Measurements from ENCODE around the gene PTPRD. TPM values are rescaled to one million over a fixed set of nuclear protein-coding genes. Genes with fewer than 3 reads are reported as not detected.

Gene PTPRD
- total RNA-seq, 3 donors from 2014 or later, result 0.26 to 0.49 (median 0.28) TPM

DNA sequence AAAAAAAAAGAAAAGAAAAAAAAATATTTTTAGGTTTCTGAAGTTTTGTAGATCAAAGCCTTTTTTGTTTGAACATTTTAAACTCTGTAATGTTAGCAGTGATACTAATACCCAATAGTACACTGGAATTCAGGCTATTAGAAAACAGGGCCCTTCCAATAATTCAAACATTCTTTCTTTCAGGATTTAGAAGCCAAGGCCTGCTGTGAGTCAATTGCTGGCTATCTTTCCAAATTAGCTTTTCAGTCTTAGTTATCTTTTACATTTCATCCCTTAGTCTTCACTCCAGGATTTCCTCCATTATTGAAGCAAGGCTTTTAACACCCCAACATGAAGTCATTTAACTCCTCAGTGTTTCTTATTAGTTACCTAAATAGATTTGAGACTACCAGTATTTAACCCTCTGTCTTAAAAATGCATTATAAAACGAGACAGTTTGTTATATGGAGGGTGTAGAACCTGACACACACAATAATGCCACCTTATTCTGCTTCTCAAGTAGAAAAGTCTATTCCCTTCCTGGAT is 1861.3 kb downstream of the PTPRD start:
- H3K4me3 Mint-ChIP-seq, result no peak overlapping the region
- H3K9me3 Mint-ChIP-seq, result no peaks in the 10 kb centered on the region
- H3K27me3 Mint-ChIP-seq (ENCODE audit: low read depth), result no peaks in the 10 kb centered on the region
- no peaks in the 10 kb centered on the region for H3K36me3 Mint-ChIP-seq (ENCODE audit: insufficient read depth)
- ATAC-seq, result no peak
- no peak for DNase-seq
- no peaks in the 10 kb centered on the region for H3K4me1 Mint-ChIP-seq (ENCODE audit: low read depth)

GRCh38 chr9:8750639-8751051 is 1862.2 kb downstream of the PTPRD start:
- no peaks in the 10 kb centered on the region for H3K36me3 Mint-ChIP-seq (ENCODE audit: insufficient read depth)
- no peaks in the 10 kb centered on the region for H3K4me1 Mint-ChIP-seq (ENCODE audit: low read depth)
- ATAC-seq (no peak), DNase-seq (no peak)
- no peaks in the 10 kb centered on the region for H3K27me3 Mint-ChIP-seq (ENCODE audit: low read depth)
- H3K9me3 Mint-ChIP-seq, result no peaks in the 10 kb centered on the region
- no peak overlapping the region for H3K4me3 Mint-ChIP-seq

GRCh38 chr9:8745347-8745746 is 1867.5 kb downstream of the PTPRD start:
- Mint-ChIP-seq H3K4me1 (ENCODE audit: low read depth) (no peaks in the 10 kb centered on the region), H3K36me3 (ENCODE audit: insufficient read depth) (no peaks in the 10 kb centered on the region), H3K4me3 (no peak overlapping the region), H3K27me3 (ENCODE audit: low read depth) (no peaks in the 10 kb centered on the region), H3K9me3 (no peaks in the 10 kb centered on the region)
- ATAC-seq, result no peak
- no peak for DNase-seq

GRCh38 chr9:8738945-8739344 is 1873.9 kb downstream of the PTPRD start:
- Mint-ChIP-seq H3K9me3 (no peaks in the 10 kb centered on the region), H3K27me3 (ENCODE audit: low read depth) (no peaks in the 10 kb centered on the region), H3K4me1 (ENCODE audit: low read depth) (no peaks in the 10 kb centered on the region), H3K36me3 (ENCODE audit: insufficient read depth) (no peaks in the 10 kb centered on the region), H3K4me3 (no peak overlapping the region)
- DNase-seq (no peak), ATAC-seq (no peak)

DNA sequence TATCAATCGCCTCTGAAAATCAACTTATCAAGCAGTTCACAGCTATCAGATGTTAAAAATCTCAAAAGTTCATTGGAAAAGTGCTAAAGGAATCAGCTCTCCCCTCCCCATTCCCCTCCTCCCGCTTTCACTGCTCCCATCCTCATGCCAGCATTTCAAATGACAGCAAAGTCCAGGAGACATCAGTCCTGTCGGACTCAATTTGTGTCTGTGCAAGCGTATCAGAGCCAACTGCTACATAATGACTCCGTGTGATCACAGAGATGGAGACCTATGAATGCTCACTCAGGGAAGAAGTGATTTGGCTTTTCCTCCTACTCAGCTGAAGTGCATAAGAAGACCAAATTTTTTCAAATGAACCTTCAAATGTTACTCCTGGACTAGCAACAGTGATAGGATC is 1876.0 kb downstream of the PTPRD start:
- Mint-ChIP-seq H3K4me1 (ENCODE audit: low read depth) (no peaks in the 10 kb centered on the region), H3K9me3 (no peaks in the 10 kb centered on the region), H3K27me3 (ENCODE audit: low read depth) (no peaks in the 10 kb centered on the region), H3K4me3 (no peak overlapping the region), H3K36me3 (ENCODE audit: insufficient read depth) (no peaks in the 10 kb centered on the region)
- DNase-seq (no peak), ATAC-seq (no peak)

DNA sequence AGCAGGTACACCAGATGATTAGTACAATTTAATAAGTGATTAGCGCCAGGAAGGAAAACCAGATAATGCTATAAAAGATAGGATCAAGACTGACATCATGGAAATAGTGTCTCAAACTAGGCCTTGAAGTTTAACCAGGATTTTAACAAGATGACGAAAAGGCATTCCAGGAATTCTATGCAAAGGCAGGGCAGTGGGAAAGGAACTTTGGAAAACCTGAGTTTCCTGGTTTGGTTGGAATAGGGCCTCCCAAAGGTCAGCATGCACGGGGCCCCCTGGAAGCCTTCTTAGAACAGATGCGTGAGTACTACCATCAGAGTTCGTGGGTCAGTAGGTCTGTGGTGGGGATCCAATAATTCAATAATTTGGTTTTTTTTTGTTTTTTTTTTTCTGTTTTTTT is 1878.0 kb downstream of the PTPRD start:
- H3K4me3 Mint-ChIP-seq, result no peak overlapping the region
- no peaks in the 10 kb centered on the region for H3K9me3 Mint-ChIP-seq
- H3K4me1 Mint-ChIP-seq (ENCODE audit: low read depth), result no peaks in the 10 kb centered on the region
- no peaks in the 10 kb centered on the region for H3K36me3 Mint-ChIP-seq (ENCODE audit: insufficient read depth)
- DNase-seq (no peak), ATAC-seq (no peak)
- H3K27me3 Mint-ChIP-seq (ENCODE audit: low read depth), result no peaks in the 10 kb centered on the region

DNA sequence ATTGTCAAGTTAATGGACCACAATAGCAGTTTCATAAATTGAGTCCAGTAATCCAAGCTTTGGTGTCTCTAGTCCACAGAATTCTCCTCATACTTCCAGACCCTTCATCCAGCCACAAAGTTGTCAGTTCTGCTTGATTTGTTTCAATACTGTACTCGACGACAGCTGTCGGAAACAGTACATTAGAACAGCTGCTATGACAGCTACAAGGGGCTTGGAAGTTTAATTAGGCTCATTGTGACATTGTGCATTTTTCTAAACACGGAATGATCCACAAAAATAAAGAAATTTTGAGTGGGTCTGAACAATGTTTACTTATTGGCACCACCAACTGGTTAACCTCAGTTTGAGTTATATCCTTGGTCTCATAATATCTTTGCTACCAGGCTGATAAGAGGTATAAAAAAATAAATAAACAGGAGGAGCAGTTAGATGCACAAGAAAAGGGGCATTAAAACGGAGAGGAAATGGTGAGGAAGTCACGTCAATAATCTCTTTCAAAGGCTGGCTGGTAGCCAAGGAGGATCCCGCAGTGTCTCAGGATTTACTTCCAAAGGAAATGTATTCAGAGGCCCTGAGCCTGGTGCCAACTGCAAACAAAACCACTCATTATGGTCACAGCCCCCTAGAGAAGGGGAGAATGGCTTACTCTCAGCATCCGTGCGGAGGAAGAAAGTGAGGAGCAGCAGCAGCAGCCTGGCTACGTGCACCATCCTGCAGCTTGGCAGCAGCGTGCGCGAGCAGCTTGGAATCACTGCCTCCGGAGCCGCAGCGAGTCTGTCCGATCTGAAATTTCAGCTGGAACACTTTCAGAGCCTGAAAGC is 1879.5 kb downstream of the PTPRD start:
- DNase-seq (no peak), ATAC-seq (no peak)
- H3K4me3 Mint-ChIP-seq, result no peak overlapping the region
- H3K9me3 Mint-ChIP-seq, result no peaks in the 10 kb centered on the region
- no peaks in the 10 kb centered on the region for H3K36me3 Mint-ChIP-seq (ENCODE audit: insufficient read depth)
- H3K27me3 Mint-ChIP-seq (ENCODE audit: low read depth), result peaks cover 6% of the 10 kb centered on the region
- H3K4me1 Mint-ChIP-seq (ENCODE audit: low read depth), result no peaks in the 10 kb centered on the region

- ATAC-seq (no peak), DNase-seq (no peak)
- Mint-ChIP-seq H3K9me3 (no peaks in the 10 kb centered on the region), H3K4me1 (ENCODE audit: low read depth) (no peaks in the 10 kb centered on the region), H3K4me3 (no peak overlapping the region), H3K27me3 (ENCODE audit: low read depth) (peaks cover 6% of the 10 kb centered on the region), H3K36me3 (ENCODE audit: insufficient read depth) (no peaks in the 10 kb centered on the region)
Measured at GRCh38 chr9:8732367-8733075, 1880.3 kb downstream of the PTPRD start.

GRCh38 chr9:8730618-8731017 is 1882.2 kb downstream of the PTPRD start:
- Mint-ChIP-seq H3K9me3 (peaks cover 5% of the 10 kb centered on the region), H3K27me3 (ENCODE audit: low read depth) (peaks cover 8% of the 10 kb centered on the region), H3K36me3 (ENCODE audit: insufficient read depth) (no peaks in the 10 kb centered on the region), H3K4me1 (ENCODE audit: low read depth) (no peaks in the 10 kb centered on the region), H3K4me3 (no peak overlapping the region)
- no peak for DNase-seq
- no peak for ATAC-seq

GRCh38 chr9:8728910-8729309 is 1883.9 kb downstream of the PTPRD start:
- DNase-seq (no peak), ATAC-seq (no peak)
- peaks cover 5% of the 10 kb centered on the region for H3K9me3 Mint-ChIP-seq
- no peak overlapping the region for H3K4me3 Mint-ChIP-seq
- H3K36me3 Mint-ChIP-seq (ENCODE audit: insufficient read depth), result no peaks in the 10 kb centered on the region
- no peaks in the 10 kb centered on the region for H3K4me1 Mint-ChIP-seq (ENCODE audit: low read depth)
- H3K27me3 Mint-ChIP-seq (ENCODE audit: low read depth), result peaks cover 8% of the 10 kb centered on the region

DNA sequence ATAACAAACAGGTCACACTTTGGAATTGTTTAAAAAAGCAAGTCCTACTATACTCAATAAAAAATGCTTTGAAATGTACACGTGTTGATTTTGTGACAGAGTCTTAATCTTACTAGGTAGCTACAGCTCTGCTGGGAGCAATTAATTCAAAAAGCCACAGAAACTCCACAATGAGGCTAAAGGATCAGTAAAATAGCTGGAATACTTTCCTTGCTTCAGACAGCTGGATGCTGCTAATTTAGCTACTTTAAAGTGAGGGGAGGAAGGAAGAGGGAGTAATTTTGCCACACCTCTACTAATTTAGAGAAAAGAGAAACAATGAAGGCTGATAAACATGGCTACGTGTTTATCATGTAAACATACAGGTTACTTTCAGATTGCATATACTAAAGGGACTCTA is 1885.6 kb downstream of the PTPRD start:
- ATAC-seq (no peak), DNase-seq (no peak)
- no peaks in the 10 kb centered on the region for H3K4me1 Mint-ChIP-seq (ENCODE audit: low read depth)

GRCh38 chr9:8726692-8727091 is 1886.1 kb downstream of the PTPRD start:
- ATAC-seq (no peak), DNase-seq (no peak)
- no peak overlapping the region for H3K4me3 Mint-ChIP-seq
- H3K27me3 Mint-ChIP-seq (ENCODE audit: low read depth), result peaks cover 8% of the 10 kb centered on the region
- H3K9me3 Mint-ChIP-seq, result peaks cover 5% of the 10 kb centered on the region
- H3K4me1 Mint-ChIP-seq (ENCODE audit: low read depth), result no peaks in the 10 kb centered on the region
- no peaks in the 10 kb centered on the region for H3K36me3 Mint-ChIP-seq (ENCODE audit: insufficient read depth)

More for the DNA sequence above, 1885.6 kb downstream of the PTPRD start:
- peaks cover 5% of the 10 kb centered on the region for H3K9me3 Mint-ChIP-seq
- peaks cover 8% of the 10 kb centered on the region for H3K27me3 Mint-ChIP-seq (ENCODE audit: low read depth)
- no peak overlapping the region for H3K4me3 Mint-ChIP-seq
- no peaks in the 10 kb centered on the region for H3K36me3 Mint-ChIP-seq (ENCODE audit: insufficient read depth)

- H3K27me3 Mint-ChIP-seq (ENCODE audit: low read depth), result peaks cover 8% of the 10 kb centered on the region
- H3K9me3 Mint-ChIP-seq, result peaks cover 5% of the 10 kb centered on the region
- H3K36me3 Mint-ChIP-seq (ENCODE audit: insufficient read depth), result no peaks in the 10 kb centered on the region
- DNase-seq (no peak), ATAC-seq (no peak)
- H3K4me1 Mint-ChIP-seq (ENCODE audit: low read depth), result no peaks in the 10 kb centered on the region
- no peak overlapping the region for H3K4me3 Mint-ChIP-seq
Measured at GRCh38 chr9:8725635-8726034, 1887.2 kb downstream of the PTPRD start.

GRCh38 chr9:8724284-8725018 is 1888.4 kb downstream of the PTPRD start:
- Mint-ChIP-seq H3K9me3 (peaks cover 5% of the 10 kb centered on the region), H3K4me3 (no peak overlapping the region), H3K4me1 (ENCODE audit: low read depth) (peaks cover 2% of the 10 kb centered on the region), H3K36me3 (ENCODE audit: insufficient read depth) (no peaks in the 10 kb centered on the region), H3K27me3 (ENCODE audit: low read depth) (peaks cover 8% of the 10 kb centered on the region)
- DNase-seq (no peak), ATAC-seq (no peak)

Data from activated T-cell treated with anti-CD3 and anti-CD28 coated beads, Interleukin-2, amount 50 U/mL, for 4 hours (primary cell).